HG02571 (cell line): ENCODE results near the gene PPP2R5C.

Experiments used
- ATAC-seq: cut with Tn5 transposase; IDR thresholded peaks from one replicate; pipeline ENCODE4 v1.9.1; 2021; ENCODE audit warnings: mild to moderate bottlenecking, moderate library complexity; ENCODE audit not compliant: unreplicated experiment

The PPP2R5C gene

GRCh38 chr14:101882141-101882935 is 120.8 kb downstream of the PPP2R5C start:
- no peak for ATAC-seq

GRCh38 chr14:101884089-101884933 is 122.8 kb downstream of the PPP2R5C start:
- ATAC-seq = no peak

- ATAC-seq = no peak
These were observed 123.5 kb downstream of the PPP2R5C start for GRCh38 chr14:101884934-101885576.

- no peak for ATAC-seq
These were observed 125.7 kb downstream of the PPP2R5C start for GRCh38 chr14:101887219-101887618.

- no peak for ATAC-seq
These were observed 126.7 kb downstream of the PPP2R5C start for GRCh38 chr14:101888182-101888581.

GRCh38 chr14:101889366-101889765 is 127.9 kb downstream of the PPP2R5C start:
- no peak for ATAC-seq

GRCh38 chr14:101889898-101890297 is 128.4 kb downstream of the PPP2R5C start:
- ATAC-seq = no peak

- no peak for ATAC-seq
These were observed 130.0 kb downstream of the PPP2R5C start for GRCh38 chr14:101891471-101891870.

- ATAC-seq = no peak
These were observed 132.2 kb downstream of the PPP2R5C start for GRCh38 chr14:101893759-101894158.

GRCh38 chr14:101894365-101895081 is 133.0 kb downstream of the PPP2R5C start:
- ATAC-seq = no peak

- no peak for ATAC-seq
These were observed 133.7 kb downstream of the PPP2R5C start for GRCh38 chr14:101895256-101895655.

GRCh38 chr14:101897326-101897725 is 135.8 kb downstream of the PPP2R5C start:
- ATAC-seq = no peak

GRCh38 chr14:101898416-101898815 is 136.9 kb downstream of the PPP2R5C start:
- ATAC-seq = no peak

- no peak for ATAC-seq
These were observed 137.8 kb downstream of the PPP2R5C start for GRCh38 chr14:101899263-101899662.

GRCh38 chr14:101900253-101900652 is 138.7 kb downstream of the PPP2R5C start:
- no peak for ATAC-seq

- no peak for ATAC-seq
These were observed 141.6 kb downstream of the PPP2R5C start for GRCh38 chr14:101903111-101903561.

- no peak for ATAC-seq
These were observed 144.1 kb downstream of the PPP2R5C start for GRCh38 chr14:101905614-101906013.

GRCh38 chr14:101906645-101907044 is 145.1 kb downstream of the PPP2R5C start:
- ATAC-seq = no peak

- ATAC-seq = no peak
These were observed 146.1 kb downstream of the PPP2R5C start for GRCh38 chr14:101907619-101908018.

- ATAC-seq = no peak
These were observed 147.3 kb downstream of the PPP2R5C start for GRCh38 chr14:101908795-101909194.
